Measurements from ENCODE around the gene CXADR. TPM values are rescaled to one million over a fixed set of nuclear protein-coding genes. Genes with fewer than 3 reads are reported as not detected.
"Not testable (repeated sequence)": the region's sequence is repeated elsewhere in the genome, so short reads cannot be mapped to it uniquely, and the experiment has no call there.

CXADR gene
- total RNA-seq, 3 donors from 2014 or later (not counting 1 experiment from before 2014, with no cell fraction given) = 0.10 TPM; not detected in 2

DNA sequence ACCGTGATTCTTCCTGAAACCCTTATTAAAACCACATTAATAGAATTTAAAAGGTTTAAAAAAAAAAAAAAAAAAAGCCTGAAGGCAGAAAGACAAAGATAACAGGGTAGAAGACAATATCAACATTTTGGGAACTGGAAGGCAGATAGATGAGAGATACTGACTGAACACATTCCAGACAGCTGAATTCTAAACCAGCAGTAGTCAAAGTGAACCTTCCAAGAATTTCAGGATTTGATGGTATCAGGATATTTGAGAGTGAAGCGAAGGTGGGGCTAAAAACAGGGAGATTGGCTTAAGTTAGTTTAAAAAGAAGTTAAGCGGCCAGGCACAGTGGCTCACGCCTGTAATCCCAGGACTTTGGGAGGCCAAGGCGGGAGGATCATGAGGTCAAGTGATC is 5.3 kb upstream of the CXADR start:
- intact Hi-C loops (cut with micrococcal nuclease) = no loop called here
- Mint-ChIP-seq H3K4me1 (peaks cover 0 to 10% of the 10 kb centered on the region in 2 donors), H3K9me3 (peaks cover 3 to 4% of the 10 kb centered on the region in 2 donors), H3K36me3 (no peaks in the 10 kb centered on the region), H3K27me3 (ENCODE audit: low read depth in 2 of 2) (peaks cover 11 to 19% of the 10 kb centered on the region in 2 donors), H3K27ac (no peak overlapping the region), H3K4me3 (no peak overlapping the region)
- ATAC-seq (no peak), DNase-seq (no peak)
- TF ChIP-seq, protein P1, sequence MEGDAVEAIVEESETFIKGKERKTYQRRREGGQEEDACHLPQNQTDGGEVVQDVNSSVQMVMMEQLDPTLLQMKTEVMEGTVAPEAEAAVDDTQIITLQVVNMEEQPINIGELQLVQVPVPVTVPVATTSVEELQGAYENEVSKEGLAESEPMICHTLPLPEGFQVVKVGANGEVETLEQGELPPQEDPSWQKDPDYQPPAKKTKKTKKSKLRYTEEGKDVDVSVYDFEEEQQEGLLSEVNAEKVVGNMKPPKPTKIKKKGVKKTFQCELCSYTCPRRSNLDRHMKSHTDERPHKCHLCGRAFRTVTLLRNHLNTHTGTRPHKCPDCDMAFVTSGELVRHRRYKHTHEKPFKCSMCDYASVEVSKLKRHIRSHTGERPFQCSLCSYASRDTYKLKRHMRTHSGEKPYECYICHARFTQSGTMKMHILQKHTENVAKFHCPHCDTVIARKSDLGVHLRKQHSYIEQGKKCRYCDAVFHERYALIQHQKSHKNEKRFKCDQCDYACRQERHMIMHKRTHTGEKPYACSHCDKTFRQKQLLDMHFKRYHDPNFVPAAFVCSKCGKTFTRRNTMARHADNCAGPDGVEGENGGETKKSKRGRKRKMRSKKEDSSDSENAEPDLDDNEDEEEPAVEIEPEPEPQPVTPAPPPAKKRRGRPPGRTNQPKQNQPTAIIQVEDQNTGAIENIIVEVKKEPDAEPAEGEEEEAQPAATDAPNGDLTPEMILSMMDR (IDR thresholded peaks at IDR 0.05) = no peak
- Histone ChIP-seq H3K4me1 (ENCODE audit: control insufficient read depth, insufficient read depth, low read length) (peaks cover 5% of the 10 kb centered on the region), H3K36me3 (ENCODE audit: control insufficient read depth, insufficient read depth, low read length) (no peaks in the 10 kb centered on the region), H3K27ac (ENCODE audit: low read length) (no peak overlapping the region), H3K9me3 (ENCODE audit: control insufficient read depth, insufficient read depth, low read length) (no peaks in the 10 kb centered on the region), H3K4me3 (ENCODE audit: low read length) (no peak overlapping the region), H3K27me3 (ENCODE audit: control insufficient read depth, insufficient read depth, low read length) (peaks cover 3% of the 10 kb centered on the region)
- WGBS (ENCODE audit: insufficient coverage) = 95% methylated on average over 4 of the region's 5 CpGs

DNA sequence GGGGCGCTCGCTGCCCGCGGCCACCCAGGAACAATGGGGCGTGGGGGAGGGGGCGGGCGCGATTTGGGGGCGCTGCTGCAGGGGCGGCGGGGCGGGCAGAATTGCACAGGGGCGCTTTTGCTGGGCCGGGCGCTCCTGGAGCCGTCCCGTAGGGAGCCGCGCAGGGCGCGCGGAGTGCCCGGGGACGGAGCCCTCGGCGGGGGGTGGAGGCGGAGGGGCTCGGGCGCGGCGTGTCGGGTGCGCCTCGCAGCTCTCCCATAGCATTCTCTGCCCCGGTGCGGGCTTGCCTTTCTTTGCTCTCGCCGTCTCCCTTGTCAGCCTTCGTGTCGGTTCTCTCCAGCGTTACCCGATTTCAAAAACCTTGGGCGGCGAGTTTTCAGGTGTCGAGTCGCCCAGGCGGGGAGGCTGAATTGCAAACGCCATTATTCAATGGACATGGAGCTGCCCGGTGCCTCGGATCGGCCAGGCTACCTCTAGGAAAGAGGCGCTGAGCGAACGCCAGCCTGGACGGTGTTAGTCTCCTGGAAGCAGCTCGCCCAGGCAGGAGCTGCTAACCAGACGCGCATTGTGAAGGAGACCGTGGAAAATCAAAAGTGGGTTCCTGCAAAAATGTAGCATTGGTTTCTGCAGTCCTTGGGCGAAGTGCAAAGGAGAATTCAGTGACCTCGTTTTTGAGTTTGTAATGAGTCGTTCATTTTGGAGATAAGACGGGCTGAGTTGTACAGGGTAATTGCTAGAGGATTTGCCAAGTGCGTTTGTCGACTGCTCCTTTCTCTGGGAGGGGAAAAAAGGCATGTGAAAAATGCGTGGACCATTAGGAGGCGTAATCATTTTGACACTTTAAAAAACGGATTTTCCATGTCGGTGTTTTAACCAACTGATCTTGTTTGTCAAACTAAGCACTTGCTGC is 626 bp downstream of the CXADR start:
- Mint-ChIP-seq H3K27me3 (ENCODE audit: low read depth in 2 of 2) (peaks cover 39 to 46% of the 10 kb centered on the region in 2 donors), H3K4me3 (peak overlapping the region; percentile 70), H3K9me3 (peaks cover 0 to 3% of the 10 kb centered on the region in 2 donors), H3K4me1 (peaks cover 11 to 21% of the 10 kb centered on the region in 2 donors), H3K36me3 (no peaks in the 10 kb centered on the region), H3K27ac (no peak overlapping the region)
- H3K4me1 ChIP-seq (ENCODE audit: control insufficient read depth, insufficient read depth, low read length) = peaks cover 11% of the 10 kb centered on the region
- H3K27ac ChIP-seq (ENCODE audit: low read length) = no peak overlapping the region
- WGBS (ENCODE audit: insufficient coverage) = 2% methylated on average over 69 of the region's 69 CpGs
- H3K9me3 ChIP-seq (ENCODE audit: control insufficient read depth, insufficient read depth, low read length) = no peaks in the 10 kb centered on the region
- ATAC-seq (peak in 2 of 3 donors; percentile 10 to 40), DNase-seq (peak in 1 of 2 donors; percentile 36)
- H3K36me3 ChIP-seq (ENCODE audit: control insufficient read depth, insufficient read depth, low read length) = no peaks in the 10 kb centered on the region
- peaks cover 18% of the 10 kb centered on the region for H3K27me3 ChIP-seq (ENCODE audit: control insufficient read depth, insufficient read depth, low read length)
- TF ChIP-seq, protein P1 (IDR thresholded peaks at IDR 0.05) = no peak
- H3K4me3 ChIP-seq (ENCODE audit: low read length) = no peak overlapping the region
- intact Hi-C loops (cut with micrococcal nuclease) = no loop called here

DNA sequence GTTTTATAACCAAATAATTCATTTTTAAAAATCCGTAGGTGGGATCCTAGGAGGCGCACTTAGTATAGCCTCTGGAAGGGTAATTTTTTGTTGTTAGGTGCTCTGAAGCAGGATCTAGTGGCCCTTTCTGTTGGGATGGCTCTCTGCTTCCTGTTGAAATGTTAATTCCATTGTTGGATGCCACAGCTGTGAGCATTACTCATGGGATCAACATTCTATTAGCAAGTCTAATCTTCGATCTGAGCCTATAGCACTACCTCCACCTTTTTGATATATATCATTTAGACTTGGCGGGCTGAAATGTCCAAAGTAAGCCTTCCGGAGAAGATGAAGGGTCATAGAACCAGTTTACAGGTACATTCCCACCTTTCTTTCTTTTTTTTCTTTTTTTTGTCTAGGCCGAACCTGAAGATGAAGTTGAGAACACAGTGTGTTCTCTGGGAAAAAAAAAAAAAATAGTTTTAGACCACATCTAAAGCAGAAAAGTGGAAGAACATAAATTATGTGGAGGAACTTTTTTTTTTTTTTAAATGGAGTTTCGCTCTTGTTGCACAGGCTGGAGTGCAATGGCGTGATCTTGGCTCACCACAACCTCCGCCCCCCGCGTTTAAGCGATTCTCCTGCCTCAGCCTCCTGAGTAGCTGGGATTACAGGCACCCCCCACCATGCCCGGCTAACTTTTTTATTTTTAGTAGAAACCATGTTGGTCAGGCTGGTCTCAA is 1.4 kb downstream of the CXADR start:
- Mint-ChIP-seq H3K36me3 (no peaks in the 10 kb centered on the region), H3K9me3 (peaks cover 0 to 3% of the 10 kb centered on the region in 2 donors), H3K27ac (no peak overlapping the region), H3K4me1 (peaks cover 11 to 21% of the 10 kb centered on the region in 2 donors), H3K4me3 (peak overlapping the region; percentile 70), H3K27me3 (ENCODE audit: low read depth in 2 of 2) (peaks cover 45 to 46% of the 10 kb centered on the region in 2 donors)
- no peak for ATAC-seq
- Histone ChIP-seq H3K27ac (ENCODE audit: low read length) (no peak overlapping the region), H3K9me3 (ENCODE audit: control insufficient read depth, insufficient read depth, low read length) (no peaks in the 10 kb centered on the region), H3K27me3 (ENCODE audit: control insufficient read depth, insufficient read depth, low read length) (peaks cover 18% of the 10 kb centered on the region), H3K36me3 (ENCODE audit: control insufficient read depth, insufficient read depth, low read length) (no peaks in the 10 kb centered on the region), H3K4me3 (ENCODE audit: low read length) (no peak overlapping the region), H3K4me1 (ENCODE audit: control insufficient read depth, insufficient read depth, low read length) (peaks cover 11% of the 10 kb centered on the region)
- DNase-seq = no peak
- intact Hi-C loops (cut with micrococcal nuclease) = no loop called here
- TF ChIP-seq, protein P1 (IDR thresholded peaks at IDR 0.05) = no peak
- WGBS (ENCODE audit: insufficient coverage) = 27% methylated on average over 12 of the region's 13 CpGs

DNA sequence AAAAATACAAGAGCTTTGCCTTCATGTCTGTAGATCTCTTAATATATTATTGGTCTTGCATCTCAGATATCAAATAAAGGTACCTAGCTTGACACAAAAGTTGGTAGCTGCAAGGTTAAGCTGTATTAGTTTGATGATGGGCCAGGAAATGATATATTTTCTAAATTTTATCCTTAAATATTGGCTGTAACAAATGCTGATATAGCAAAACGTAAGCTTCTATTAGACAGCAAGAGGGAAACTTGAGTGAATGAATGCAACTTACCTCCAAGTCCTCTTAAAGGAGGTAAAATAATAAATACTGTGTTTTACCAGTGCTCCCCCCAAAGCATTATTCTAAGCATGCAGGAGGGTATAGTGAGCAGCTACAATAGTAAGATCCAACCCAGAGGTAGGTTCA is 4.2 kb downstream of the CXADR start:
- H3K27ac Mint-ChIP-seq; H3K4me3 ChIP-seq (ENCODE audit: low read length); H3K9me3 Mint-ChIP-seq; ATAC-seq; H3K27ac ChIP-seq (ENCODE audit: low read length); H3K36me3 ChIP-seq (ENCODE audit: control insufficient read depth, insufficient read depth, low read length); intact Hi-C loops (cut with micrococcal nuclease); DNase-seq; H3K4me3 Mint-ChIP-seq; H3K36me3 Mint-ChIP-seq; H3K9me3 ChIP-seq (ENCODE audit: control insufficient read depth, insufficient read depth, low read length): not testable (repeated sequence)
- peaks cover 37 to 41% of the 10 kb centered on the region in 2 donors for H3K27me3 Mint-ChIP-seq (ENCODE audit: low read depth in 2 of 2)
- Histone ChIP-seq H3K4me1 (ENCODE audit: control insufficient read depth, insufficient read depth, low read length) (peaks cover 11% of the 10 kb centered on the region), H3K27me3 (ENCODE audit: control insufficient read depth, insufficient read depth, low read length) (peaks cover 15% of the 10 kb centered on the region)
- H3K4me1 Mint-ChIP-seq = peaks cover 11 to 16% of the 10 kb centered on the region in 2 donors
- WGBS (ENCODE audit: insufficient coverage) = no CpG with 5 or more reads among the region's 1 CpG
